ACHN (cell line): ENCODE results near the gene CTRB1.

Experiments
- DNase-seq: peaks from one replicate; pipeline ENCODE4 v3.0.0-alpha.2; 2015
- in situ Hi-C: cut with HindIII; loops from 2 replicates; pipeline ENCODE4 v1.10.0; 2017; ENCODE audit warnings: low sequenced_read_pairs, low pct_ligation_motif_present, low pct_unique_long_range_greater_than_20kb

The CTRB1 gene

DNA sequence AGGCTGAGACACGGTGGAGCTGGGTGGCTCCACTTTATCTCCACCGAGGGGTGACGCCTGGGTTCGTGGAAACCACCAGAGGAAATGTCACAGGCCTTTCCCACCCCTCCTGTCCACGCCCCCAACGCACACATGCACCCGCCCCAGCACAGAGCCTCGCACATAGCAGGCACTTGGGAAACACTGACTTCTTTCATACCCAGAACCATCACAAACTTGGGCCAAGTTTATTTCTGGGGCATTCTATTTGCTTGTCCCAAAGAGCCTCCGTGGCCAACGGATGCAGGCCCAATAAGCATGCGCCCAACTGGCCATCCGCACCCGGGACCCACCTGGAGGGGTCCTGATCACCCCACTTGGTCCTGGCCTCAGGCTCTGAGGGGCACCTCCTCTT lies 29.4 kb downstream of the CTRB1 start:
- no peak for DNase-seq
- in situ Hi-C loops = loop anchor here (25.0 kb wide), 1 partner anchor 139 kb away; no protein-coding TSS in a partner anchor

DNA sequence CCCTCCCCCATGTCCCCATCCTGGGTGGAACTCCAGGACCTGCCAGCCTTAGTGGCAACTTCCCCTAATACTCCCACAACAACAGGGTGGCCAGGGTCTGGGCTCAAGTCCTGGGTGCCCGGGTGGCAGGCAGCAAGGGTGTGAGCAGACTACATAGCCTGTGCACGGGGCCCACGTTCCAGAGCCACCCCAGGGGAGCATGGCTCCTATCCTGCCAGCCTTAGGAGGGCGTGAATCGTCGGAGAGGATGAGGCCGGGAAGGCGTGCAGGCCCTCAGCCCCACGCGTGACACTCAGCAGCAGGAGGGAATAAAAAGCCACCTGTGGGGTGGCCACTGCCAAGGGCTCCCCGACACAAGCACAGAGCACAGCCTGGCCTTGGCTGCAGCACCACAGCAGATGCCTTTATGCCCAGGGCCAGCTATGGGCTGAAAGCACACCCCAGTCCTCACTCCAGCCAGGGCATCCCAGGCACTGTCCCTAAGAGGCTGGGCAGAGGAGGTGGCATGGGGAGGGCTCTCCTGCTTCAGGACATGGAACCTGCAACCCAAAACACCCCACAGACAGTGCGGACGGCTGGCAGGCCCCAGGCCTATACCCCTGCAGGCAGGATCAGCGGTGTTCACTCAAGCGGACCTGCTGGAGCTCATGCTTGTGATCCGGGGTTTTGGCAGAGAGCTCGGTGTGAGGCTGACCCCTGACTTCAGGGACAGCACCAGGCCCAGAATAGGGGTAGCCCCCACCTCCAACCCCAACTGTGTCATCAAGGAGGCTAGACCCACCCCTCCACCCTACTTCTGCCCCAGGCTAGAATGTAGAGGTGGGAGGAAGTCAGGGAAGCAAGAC lies 30.0 kb downstream of the CTRB1 start:
- DNase-seq = no peak
- in situ Hi-C loops = loop anchor here (25.0 kb wide), 1 partner anchor 139 kb away; no protein-coding TSS in a partner anchor

DNA sequence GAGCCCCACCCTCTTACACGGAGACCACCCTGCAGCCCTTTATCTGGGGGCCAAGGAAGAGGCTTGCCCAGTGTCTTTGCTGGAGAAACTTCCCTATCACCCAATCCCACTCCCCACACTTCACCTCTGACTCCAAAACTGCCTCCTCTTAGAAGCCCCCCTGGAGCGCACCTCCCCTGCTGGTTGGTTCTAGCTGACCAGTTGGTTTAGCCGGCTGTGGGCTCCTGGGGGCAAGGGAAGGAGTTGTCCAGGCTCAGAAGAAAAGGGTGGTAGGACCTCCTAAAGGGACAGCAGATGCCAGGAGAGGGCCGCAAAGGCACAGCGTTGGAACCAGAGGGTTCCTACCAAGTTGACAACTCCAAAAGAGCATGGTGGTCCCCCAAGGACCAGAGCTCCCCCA lies 30.7 kb downstream of the CTRB1 start:
- in situ Hi-C loops = loop anchor here (25.0 kb wide), 1 partner anchor 138 kb away; no protein-coding TSS in a partner anchor
- no peak for DNase-seq

GRCh38 chr16:75250089-75250808 lies 31.5 kb downstream of the CTRB1 start:
- DNase-seq = peak; percentile 44
- in situ Hi-C loops = no loop called here

GRCh38 chr16:75250809-75251279 lies 32.1 kb downstream of the CTRB1 start:
- in situ Hi-C loops = no loop called here
- DNase-seq = peak; percentile 85

GRCh38 chr16:75251280-75252048 lies 32.7 kb downstream of the CTRB1 start, which contains the start of gene BCAR1:
Gene BCAR1 (minus strand): TSS chr16:75251624. CDS start chr16:75251482, 142 bp downstream.
- peak; percentile 93 for DNase-seq
- in situ Hi-C loops = no loop called here

- in situ Hi-C loops = no loop called here
- no peak for DNase-seq
Measured at GRCh38 chr16:75252049-75252864, 33.5 kb downstream of the CTRB1 start.

DNA sequence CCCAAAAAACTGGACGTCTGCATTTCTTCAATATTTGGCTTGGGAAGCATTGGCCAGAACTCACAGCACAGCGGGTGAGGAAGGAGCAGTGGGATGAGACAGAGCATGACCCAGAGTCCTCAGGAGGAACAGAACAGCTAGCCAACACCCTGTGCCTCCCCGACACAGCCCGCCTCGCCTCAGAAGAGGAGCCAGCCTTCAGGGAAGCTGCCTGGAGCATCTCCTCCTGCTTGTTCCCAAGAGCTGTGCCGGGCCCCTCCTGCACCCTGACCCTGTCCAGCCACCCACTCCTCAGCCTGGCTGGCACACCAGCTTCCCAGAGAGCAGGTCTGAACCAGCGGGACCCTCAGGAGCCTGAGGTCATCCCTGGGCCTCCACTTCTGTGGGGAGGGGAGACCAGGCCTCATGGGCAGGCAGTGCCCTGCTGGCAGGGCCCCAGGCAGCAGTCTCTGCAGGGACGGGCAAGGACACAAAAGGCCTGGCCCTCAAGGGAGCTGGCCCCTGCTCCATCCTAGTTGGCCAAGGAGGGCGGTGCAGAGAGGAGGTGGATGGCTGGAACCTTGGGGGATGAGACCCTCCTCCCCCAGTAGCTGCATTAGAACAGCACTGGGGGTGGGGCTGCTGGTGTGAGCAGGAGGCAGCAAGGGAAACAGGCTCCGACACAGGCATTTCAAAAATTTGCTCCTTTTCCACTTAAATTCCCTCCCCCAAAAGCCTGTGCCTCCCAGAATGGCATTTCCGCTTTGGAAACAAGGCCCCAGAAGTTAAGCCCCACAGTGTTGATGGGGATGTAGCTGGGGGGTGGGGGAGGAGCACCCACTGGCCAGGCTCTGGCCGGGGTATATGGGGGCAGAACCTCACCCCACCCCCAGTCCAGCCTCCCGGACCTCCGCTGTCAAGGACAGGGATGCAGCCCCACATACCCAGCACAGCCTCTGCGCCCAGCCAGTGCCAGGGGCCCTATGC lies 34.4 kb downstream of the CTRB1 start:
- in situ Hi-C loops = no loop called here
- DNase-seq = no peak

- DNase-seq = no peak
- in situ Hi-C loops = no loop called here
Measured at GRCh38 chr16:75254359-75254837, 35.6 kb downstream of the CTRB1 start.

DNA sequence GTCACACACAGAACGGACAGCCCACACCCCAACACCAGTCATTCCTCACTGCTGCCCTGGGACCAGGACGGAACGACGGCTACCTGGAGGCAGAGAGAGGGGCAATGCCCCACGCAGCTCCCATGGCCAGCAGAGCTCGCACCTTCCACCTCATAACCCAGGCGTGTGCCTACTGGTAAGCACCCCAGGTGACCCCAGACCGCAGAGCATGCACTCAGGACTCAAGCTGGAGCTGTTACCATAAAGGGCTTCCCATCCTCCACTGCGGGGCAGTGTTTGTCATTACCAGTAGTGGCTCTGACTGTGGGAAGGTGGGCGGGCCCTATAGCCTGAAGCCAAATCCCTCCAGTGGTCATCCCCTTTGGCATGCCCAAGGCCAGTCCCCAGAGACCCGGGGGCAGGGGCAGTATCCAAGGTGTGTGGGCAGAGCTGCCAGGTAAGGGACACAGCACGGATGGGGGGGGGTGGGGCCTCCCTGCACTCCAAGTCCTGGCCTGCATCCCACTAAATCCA lies 37.3 kb downstream of the CTRB1 start:
- no peak for DNase-seq
- in situ Hi-C loops = no loop called here

- DNase-seq = no peak
- in situ Hi-C loops = no loop called here
Measured at GRCh38 chr16:75256696-75257343, 38.0 kb downstream of the CTRB1 start.

DNA sequence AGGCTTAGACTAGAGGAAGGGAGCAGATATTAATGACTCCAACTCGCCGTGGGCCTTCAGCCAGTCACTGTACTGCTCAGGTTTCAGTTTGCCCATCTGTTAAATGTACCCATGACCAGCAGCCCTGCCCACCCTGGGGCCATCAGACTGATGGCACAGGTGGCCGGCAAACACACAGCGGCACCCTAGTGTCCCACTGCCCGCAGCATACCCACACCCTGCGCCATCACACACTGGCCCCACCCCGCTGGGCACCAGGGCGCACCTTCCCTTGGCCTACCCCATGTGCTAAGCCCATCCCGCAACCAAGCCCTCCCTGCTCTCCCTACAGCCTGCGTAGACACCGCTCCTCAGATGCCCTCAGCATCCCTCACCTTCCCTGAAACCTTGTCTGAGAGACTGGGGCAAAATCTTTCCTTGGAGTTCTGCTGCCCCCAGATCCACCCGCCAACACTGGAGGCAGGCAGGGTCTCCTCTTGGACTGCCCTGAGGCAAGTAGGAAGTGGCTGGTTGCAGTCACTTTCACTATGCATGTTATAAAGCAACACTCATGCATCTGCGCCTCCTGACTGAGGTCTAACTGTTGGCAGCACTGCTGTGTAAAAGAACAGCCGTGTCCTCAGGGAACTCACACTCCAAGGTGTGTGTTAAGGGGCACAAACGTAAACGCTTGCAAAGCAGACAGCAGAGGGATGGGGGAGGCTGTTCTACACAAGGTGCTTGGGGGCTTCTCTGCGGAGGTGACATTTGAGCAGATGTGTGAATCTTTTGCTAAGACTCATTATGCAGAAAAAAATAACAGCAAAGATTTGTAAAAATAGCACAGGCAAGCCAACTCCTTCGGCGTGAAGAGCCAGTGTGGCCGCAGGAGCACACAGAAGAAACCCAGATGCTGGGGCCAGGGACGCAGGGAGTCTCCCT lies 39.4 kb downstream of the CTRB1 start:
- DNase-seq = no peak
- in situ Hi-C loops = no loop called here

DNA sequence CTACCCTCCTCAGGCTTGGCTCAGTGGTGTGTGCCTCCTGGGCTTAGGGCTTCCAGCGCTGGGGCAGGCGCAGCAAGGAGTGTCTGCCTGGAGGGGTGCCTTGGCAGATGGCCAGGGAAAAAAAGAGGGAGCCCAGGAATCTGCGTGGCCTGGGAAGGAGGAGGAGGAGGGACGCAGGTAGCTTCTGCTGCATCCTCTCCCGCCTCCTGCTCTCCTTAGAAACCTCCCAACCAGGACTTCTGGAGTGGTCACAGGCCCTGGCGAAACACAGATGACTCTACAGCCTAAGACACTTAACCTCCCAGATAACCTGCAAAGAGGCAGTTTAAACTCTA lies 40.0 kb downstream of the CTRB1 start:
- in situ Hi-C loops = no loop called here
- DNase-seq = no peak

DNA sequence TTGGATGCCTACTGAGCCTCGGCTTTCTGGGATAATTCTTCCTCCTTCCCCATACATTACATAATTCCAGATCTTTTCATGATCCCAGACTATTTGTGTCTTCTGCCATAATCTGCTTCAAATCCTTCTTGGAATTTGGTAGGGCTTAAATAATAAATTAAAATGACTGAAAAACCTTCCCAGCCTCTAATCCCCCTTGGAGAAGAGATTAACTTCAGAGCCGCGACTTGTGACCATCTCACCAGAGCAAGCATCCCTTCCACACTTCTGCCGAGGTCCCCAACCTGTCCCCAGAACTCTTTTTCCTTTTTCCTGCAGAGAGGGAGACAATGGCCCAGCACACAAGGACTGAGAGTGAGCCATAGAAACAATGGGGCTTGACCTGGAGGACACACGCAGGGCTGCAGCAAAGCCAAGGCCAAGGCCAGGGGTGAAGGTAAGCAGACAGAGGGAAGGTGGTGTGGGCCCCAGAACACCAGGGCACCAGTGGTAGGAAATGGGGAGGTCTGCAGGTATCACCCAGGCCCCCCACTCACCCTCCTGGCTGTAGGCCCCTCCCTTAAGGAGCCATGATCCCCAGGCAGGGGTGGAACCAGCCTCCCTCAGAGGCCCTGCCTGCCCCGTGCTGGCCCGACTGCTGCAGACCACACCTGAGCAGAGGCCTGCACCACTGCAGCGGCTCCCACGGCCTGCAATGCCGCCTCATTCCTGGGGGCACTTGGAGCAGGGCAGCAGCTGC lies 42.2 kb downstream of the CTRB1 start:
- in situ Hi-C loops = no loop called here
- no peak for DNase-seq

DNA sequence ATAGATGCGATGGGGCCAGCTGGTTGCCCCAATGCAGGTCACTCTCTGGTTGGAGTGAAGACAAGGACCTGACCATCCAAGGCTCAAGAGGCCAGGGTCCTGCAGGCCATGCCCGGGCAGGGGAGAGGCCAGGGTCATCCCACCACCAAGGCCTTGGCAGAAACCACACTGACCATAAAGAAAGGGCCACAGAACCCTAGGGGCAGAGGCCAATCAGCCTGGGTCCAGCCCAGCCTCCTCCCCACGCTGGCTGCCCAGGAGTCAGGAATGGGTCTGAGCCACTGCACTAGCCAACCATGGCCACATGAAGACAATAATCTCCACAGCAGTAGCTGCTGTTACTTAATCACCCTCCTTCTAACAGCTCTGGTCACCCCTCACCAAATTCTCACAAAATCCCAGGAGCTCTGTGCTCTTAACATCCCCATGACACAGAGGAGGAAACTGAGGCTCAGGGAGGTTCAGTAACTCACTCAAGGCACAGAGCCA lies 42.8 kb downstream of the CTRB1 start:
- no peak for DNase-seq
- in situ Hi-C loops = no loop called here
